ENCODE measurements around the gene NKTR.

NKTR gene

GRCh38 chr3:42638339-42638842, 37.9 kb downstream of the NKTR start:
- CTCF ChIA-PET = interaction anchor here (0.9 to 2.5 kb wide), 3 partner anchors 9 to 94 kb away, joined by 3 to 8 read pairs (median 5); no protein-coding TSS in a partner anchor

GRCh38 chr3:42639192-42639591, 38.7 kb downstream of the NKTR start:
- POLR2A ChIA-PET = no interaction called here
- no peak for DNase-seq (ENCODE audit: extremely low spot score)
- no peak for TF ChIP-seq CTCF (IDR thresholded peaks at IDR 0.05; ENCODE audit: control extremely low read depth, extremely low read depth, low read depth, missing control alignments)
- CTCF ChIA-PET = interaction anchor here (0.9 kb wide), 1 partner anchor 13 kb away, joined by 5 read pairs; no protein-coding TSS in a partner anchor

More at GRCh38 chr3:42638339-42638842, 37.9 kb downstream of the NKTR start:
- POLR2A ChIA-PET = no interaction called here
- no peak for TF ChIP-seq CTCF (IDR thresholded peaks at IDR 0.05; ENCODE audit: control extremely low read depth, extremely low read depth, low read depth, missing control alignments)
- no peak for DNase-seq (ENCODE audit: extremely low spot score)

- no peak for TF ChIP-seq CTCF (IDR thresholded peaks at IDR 0.05; ENCODE audit: control extremely low read depth, extremely low read depth, low read depth, missing control alignments)
- ChIA-PET CTCF (no interaction called here), POLR2A (no interaction called here)
- DNase-seq (ENCODE audit: extremely low spot score) = no peak
Observed at GRCh38 chr3:42640129-42640528, 39.6 kb downstream of the NKTR start.

- TF ChIP-seq CTCF (IDR thresholded peaks at IDR 0.05; ENCODE audit: control extremely low read depth, extremely low read depth, low read depth, missing control alignments) = no peak
- ChIA-PET POLR2A (no interaction called here), CTCF (interaction anchor here (1.1 to 2.9 kb wide), 2 partner anchors 12 to 18 kb away, joined by 3 to 19 read pairs; partner anchors contain the start of gene ZBTB47)
- DNase-seq (ENCODE audit: extremely low spot score) = no peak
Observed at GRCh38 chr3:42640771-42641370, 40.4 kb downstream of the NKTR start.

- ChIA-PET CTCF (interaction anchor here (1.0 to 2.3 kb wide), 4 partner anchors 11 to 169 kb away, joined by 3 to 8 read pairs (median 6); no protein-coding TSS in a partner anchor), POLR2A (no interaction called here)
- DNase-seq (ENCODE audit: extremely low spot score) = no peak
- no peak for TF ChIP-seq CTCF (IDR thresholded peaks at IDR 0.05; ENCODE audit: control extremely low read depth, extremely low read depth, low read depth, missing control alignments)
Observed at GRCh38 chr3:42647821-42648459, 47.5 kb downstream of the NKTR start.

GRCh38 chr3:42649006-42649405, 48.5 kb downstream of the NKTR start:
- no peak for TF ChIP-seq CTCF (IDR thresholded peaks at IDR 0.05; ENCODE audit: control extremely low read depth, extremely low read depth, low read depth, missing control alignments)
- ChIA-PET CTCF (interaction anchor here (1.0 to 2.3 kb wide), 3 partner anchors 12 to 14 kb away, joined by 3 to 8 read pairs (median 7); no protein-coding TSS in a partner anchor), POLR2A (no interaction called here)
- DNase-seq (ENCODE audit: extremely low spot score) = no peak

Data from GM10248 (cell line).